Progenitor cell of endocrine pancreas (in vitro differentiated cells): ENCODE data around the gene RAPGEF3. TPM values are rescaled to one million over a fixed set of nuclear protein-coding genes. Genes with fewer than 3 reads are reported as not detected.
A peak's percentile ranks its signal among the peaks of the same experiment; 100 is the strongest.

Experiments used
- DNase-seq: peaks from one replicate; pipeline ENCODE4 v3.0.0; 2021; ENCODE audit warnings: low spot score; ENCODE audit not compliant: unreplicated experiment
- H3K27ac Mint-ChIP-seq: 2 replicates; pipeline ENCODE4 v1.8.0; 2021; ENCODE audit warnings: mild to moderate bottlenecking, moderate library complexity, mixed read lengths
- H3K27me3 Mint-ChIP-seq: 2 replicates; pipeline ENCODE4 v1.8.0; 2021; ENCODE audit warnings: mixed read lengths
- H3K36me3 Mint-ChIP-seq: 2 replicates; pipeline ENCODE4 v1.8.0; 2022; ENCODE audit warnings: mixed read lengths; ENCODE audit not compliant: insufficient read depth
- H3K4me1 Mint-ChIP-seq: 2 replicates; pipeline ENCODE4 v1.8.0; 2021; ENCODE audit warnings: low read depth, mixed read lengths
- H3K4me3 Mint-ChIP-seq: 2 replicates; pipeline ENCODE4 v1.8.0; 2021; ENCODE audit warnings: low read depth, mild to moderate bottlenecking, moderate library complexity, mixed read lengths
- H3K9me3 Mint-ChIP-seq: 2 replicates; pipeline ENCODE4 v1.8.0; 2021; ENCODE audit warnings: low read depth, mixed read lengths
- CTCF ChIP-seq: fragments of 200-600 bp; sonication (generic); IDR thresholded peaks from one replicate; pipeline ENCODE4 v1.5.0; 2021; ENCODE audit warnings: antibody characterized with exemption, mild to moderate bottlenecking; ENCODE audit not compliant: unreplicated experiment
- total RNA-seq: library from RNA; stranded (reverse); gene quantifications from 2 replicates; pipeline ENCODE4 v1.2.1, GENCODE V29; 2021

Gene RAPGEF3
- total RNA-seq, 1 donor from 2014 or later: 1.7 TPM

GRCh38 chr12:47770086-47770726 lies 11.5 kb upstream of the RAPGEF3 start:
- TF ChIP-seq CTCF: no peak
- DNase-seq: no peak
- H3K4me3 Mint-ChIP-seq: no peak overlapping the region
- no peaks in the 10 kb centered on the region for H3K9me3 Mint-ChIP-seq
- peaks cover 12% of the 10 kb centered on the region for H3K27me3 Mint-ChIP-seq
- H3K4me1 Mint-ChIP-seq: peaks cover 7% of the 10 kb centered on the region
- H3K36me3 Mint-ChIP-seq: no peaks in the 10 kb centered on the region
- H3K27ac Mint-ChIP-seq: no peak overlapping the region

DNA sequence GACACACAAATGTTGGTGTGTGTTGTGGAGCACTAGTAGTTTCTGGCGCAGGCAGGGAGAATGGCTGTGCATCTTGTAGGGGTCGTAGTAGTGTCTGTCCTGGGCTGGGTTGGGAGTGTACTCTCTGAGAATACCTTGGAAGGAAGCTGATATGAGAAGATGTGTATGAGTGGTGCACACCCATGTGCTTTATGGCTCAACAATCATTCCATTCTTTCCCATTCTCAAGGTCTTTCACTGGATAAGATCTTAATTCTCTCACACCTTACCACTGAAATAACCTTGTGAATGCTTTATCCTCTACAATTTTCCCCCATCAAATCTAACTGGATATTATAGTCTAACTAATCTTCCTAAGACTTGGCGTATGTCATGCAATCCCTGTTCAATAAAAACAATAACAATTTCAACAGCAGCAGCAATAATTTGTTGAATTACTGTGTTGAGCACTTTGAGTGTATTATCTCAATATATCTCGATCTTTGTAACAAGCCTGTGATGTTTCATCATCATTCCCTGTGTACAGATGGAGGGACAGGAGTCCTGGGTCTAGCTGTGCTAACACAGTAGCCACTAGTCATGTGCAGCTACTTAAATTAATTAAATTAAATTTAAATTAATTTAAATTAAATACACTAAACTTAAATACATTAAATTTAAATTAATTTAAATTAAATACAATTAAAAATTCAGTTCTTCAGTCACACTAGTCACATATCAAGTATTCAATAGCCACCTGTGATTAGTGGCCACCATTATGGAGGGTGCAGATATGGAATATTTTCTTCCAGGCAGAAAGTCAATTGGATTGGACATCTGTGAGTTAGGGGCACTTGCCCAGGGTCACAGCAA lies 10.8 kb upstream of the RAPGEF3 start:
- DNase-seq: no peak
- H3K27ac Mint-ChIP-seq: no peak overlapping the region
- no peaks in the 10 kb centered on the region for H3K36me3 Mint-ChIP-seq
- H3K9me3 Mint-ChIP-seq: no peaks in the 10 kb centered on the region
- no peak overlapping the region for H3K4me3 Mint-ChIP-seq
- H3K4me1 Mint-ChIP-seq: peaks cover 7% of the 10 kb centered on the region
- H3K27me3 Mint-ChIP-seq: peaks cover 12% of the 10 kb centered on the region
- TF ChIP-seq CTCF: no peak

DNA sequence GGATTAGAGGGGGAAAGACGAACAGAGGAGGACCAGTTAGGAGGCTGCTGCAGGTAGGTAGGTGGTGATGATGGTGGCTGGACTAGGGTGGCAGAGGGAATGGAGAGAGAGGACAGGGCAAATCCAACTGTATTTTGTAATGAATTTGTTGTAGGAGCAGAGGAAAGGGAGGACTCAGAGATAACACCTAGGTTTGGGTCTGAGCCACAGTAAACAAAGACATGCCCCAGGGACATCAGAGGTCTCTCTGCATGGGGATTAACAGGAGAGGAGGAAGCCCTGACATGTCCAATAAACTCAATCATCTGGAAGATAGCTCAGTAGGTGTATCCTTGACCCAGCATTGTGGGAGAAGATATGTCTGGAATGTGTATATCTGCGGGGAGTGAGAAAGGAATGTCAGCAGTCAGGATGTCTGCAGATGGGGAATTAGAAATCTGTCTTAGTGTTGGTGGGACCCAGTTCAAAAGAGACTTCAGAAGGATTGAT lies 9.7 kb upstream of the RAPGEF3 start:
- DNase-seq: no peak
- H3K27ac Mint-ChIP-seq: no peak overlapping the region
- H3K27me3 Mint-ChIP-seq: peaks cover 18% of the 10 kb centered on the region
- H3K36me3 Mint-ChIP-seq: no peaks in the 10 kb centered on the region
- H3K9me3 Mint-ChIP-seq: no peaks in the 10 kb centered on the region
- no peak for TF ChIP-seq CTCF
- H3K4me3 Mint-ChIP-seq: no peak overlapping the region
- peaks cover 4% of the 10 kb centered on the region for H3K4me1 Mint-ChIP-seq

DNA sequence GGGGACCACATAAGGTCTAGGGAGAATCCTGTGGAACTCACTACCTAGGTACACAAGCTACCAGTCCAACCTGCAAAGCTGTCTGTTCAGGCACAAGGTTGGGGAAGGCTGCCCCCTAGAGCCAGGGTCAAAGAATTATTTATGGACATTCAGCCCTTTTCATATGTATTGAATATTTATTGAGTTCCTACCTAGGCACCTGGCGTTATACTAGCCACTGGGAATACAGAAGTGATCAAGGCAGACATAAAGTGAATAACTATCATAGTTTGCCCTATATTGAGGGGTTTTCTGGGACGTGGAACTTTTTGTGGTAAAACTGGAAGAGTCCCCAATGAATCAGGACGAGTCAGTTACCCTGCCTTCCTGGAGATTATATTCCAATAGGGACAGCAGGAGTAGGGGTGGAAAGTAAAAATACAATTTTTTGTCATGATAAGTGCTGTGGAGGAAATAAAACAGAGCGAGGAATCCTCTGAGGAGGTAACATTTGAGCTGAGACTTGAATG lies 8.6 kb upstream of the RAPGEF3 start:
- Mint-ChIP-seq H3K36me3 (no peaks in the 10 kb centered on the region), H3K9me3 (no peaks in the 10 kb centered on the region), H3K27ac (no peak overlapping the region), H3K4me3 (no peak overlapping the region), H3K4me1 (no peaks in the 10 kb centered on the region), H3K27me3 (peaks cover 19% of the 10 kb centered on the region)
- DNase-seq: no peak
- TF ChIP-seq CTCF: peak; percentile 62

GRCh38 chr12:47766502-47767215 lies 8.0 kb upstream of the RAPGEF3 start:
- Mint-ChIP-seq H3K27me3 (peaks cover 19% of the 10 kb centered on the region), H3K27ac (no peak overlapping the region), H3K36me3 (no peaks in the 10 kb centered on the region), H3K4me3 (no peak overlapping the region), H3K9me3 (no peaks in the 10 kb centered on the region), H3K4me1 (no peaks in the 10 kb centered on the region)
- DNase-seq: no peak
- no peak for TF ChIP-seq CTCF
